HEK293 (cell line): Measurements from ENCODE around the gene PLS3.

Experiments
- BCL11A ChIP-seq: fragments of 450-650 bp; formaldehyde crosslinking; IDR thresholded peaks from 2 replicates; pipeline ENCODE4 v1.5.1; 2016; ENCODE audit warnings: low read depth, missing biosample characterization, missing genetic modification characterization
- CTCF ChIP-seq: fragments of 450-650 bp; formaldehyde crosslinking; IDR thresholded peaks from 2 replicates; pipeline ENCODE4 v1.5.1; 2016; ENCODE audit warnings: missing biosample characterization, missing genetic modification characterization
- HOXA7 ChIP-seq: sonication (generic); formaldehyde crosslinking; IDR thresholded peaks from 2 replicates; pipeline ENCODE4 v1.8.1; 2022; ENCODE audit warnings: missing genetic modification reagents, borderline replicate concordance
- OVOL3 ChIP-seq: fragments of 450-650 bp; formaldehyde crosslinking; IDR thresholded peaks from 2 replicates; pipeline ENCODE4 v1.5.1; 2016; ENCODE audit warnings: missing biosample characterization, missing genetic modification characterization
- PATZ1 ChIP-seq: fragments of 450-650 bp; formaldehyde crosslinking; IDR thresholded peaks from 2 replicates; pipeline ENCODE4 v1.5.1; 2016; ENCODE audit warnings: missing biosample characterization, missing genetic modification characterization
- ZBTB17 ChIP-seq: fragments of 450-650 bp; formaldehyde crosslinking; IDR thresholded peaks from 2 replicates; pipeline ENCODE4 v1.5.1; 2016; ENCODE audit warnings: missing biosample characterization, missing genetic modification characterization
- ZNF10 ChIP-seq: fragments of 450-650 bp; formaldehyde crosslinking; IDR thresholded peaks from 2 replicates; pipeline ENCODE4 v1.5.1; 2017; ENCODE audit warnings: missing biosample characterization, missing genetic modification characterization
- ZNF112 ChIP-seq: fragments of 450-650 bp; formaldehyde crosslinking; IDR thresholded peaks from 2 replicates; pipeline ENCODE4 v1.5.0; 2017; ENCODE audit warnings: missing biosample characterization, missing genetic modification characterization
- ZNF175 ChIP-seq: fragments of 450-650 bp; formaldehyde crosslinking; IDR thresholded peaks from 2 replicates; pipeline ENCODE4 v1.5.1; 2016; ENCODE audit warnings: missing biosample characterization, missing genetic modification characterization
- ZNF324 ChIP-seq: fragments of 450-650 bp; formaldehyde crosslinking; IDR thresholded peaks from 2 replicates; pipeline ENCODE4 v1.5.1; 2016; ENCODE audit warnings: missing biosample characterization, missing genetic modification characterization
- ZNF354C ChIP-seq: fragments of 450-650 bp; formaldehyde crosslinking; IDR thresholded peaks from 2 replicates; pipeline ENCODE4 v1.5.1; 2016; ENCODE audit warnings: missing biosample characterization, missing genetic modification characterization, low read depth, borderline replicate concordance
- ZNF404 ChIP-seq: fragments of 450-650 bp; formaldehyde crosslinking; IDR thresholded peaks from 2 replicates; pipeline ENCODE4 v1.5.1; 2017; ENCODE audit warnings: missing biosample characterization, missing genetic modification characterization
- ZNF623 ChIP-seq: fragments of 450-650 bp; formaldehyde crosslinking; IDR thresholded peaks from 2 replicates; pipeline ENCODE4 v1.5.1; 2016; ENCODE audit warnings: missing biosample characterization, missing genetic modification characterization
- ZSCAN4 ChIP-seq: fragments of 450-650 bp; formaldehyde crosslinking; IDR thresholded peaks from 2 replicates; pipeline ENCODE4 v1.5.1; 2017; ENCODE audit warnings: missing biosample characterization, missing genetic modification characterization
- TF ChIP-seq, protein P1 (sequence below): fragments of 450-650 bp; formaldehyde crosslinking; IDR thresholded peaks from 2 replicates; pipeline ENCODE4 v1.5.1; 2016; ENCODE audit warnings: missing biosample characterization, missing genetic modification characterization
- TF ChIP-seq, protein P2 (sequence below): IDR thresholded peaks from 2 replicates; pipeline ENCODE4 v1.6.1; 2011; ENCODE audit warnings: mild to moderate bottlenecking, low read depth, low read length, borderline replicate concordance
- TF ChIP-seq, protein P3 (sequence below): fragments of 450-650 bp; formaldehyde crosslinking; IDR thresholded peaks from 2 replicates; pipeline ENCODE4 v1.5.1; 2016; ENCODE audit warnings: missing biosample characterization, missing genetic modification characterization, low read depth
- TF ChIP-seq, protein P4 (sequence below): fragments of 450-650 bp; formaldehyde crosslinking; IDR thresholded peaks from 2 replicates; pipeline ENCODE4 v1.5.1; 2016; ENCODE audit warnings: missing biosample characterization, missing genetic modification characterization
- TF ChIP-seq, protein P5 (sequence below): fragments of 450-650 bp; formaldehyde crosslinking; IDR thresholded peaks from 2 replicates; pipeline ENCODE4 v1.5.0; 2017; ENCODE audit warnings: missing biosample characterization, missing genetic modification characterization, borderline replicate concordance
- TF ChIP-seq, protein P6 (sequence below): fragments of 450-650 bp; formaldehyde crosslinking; IDR thresholded peaks from 2 replicates; pipeline ENCODE4 v1.5.1; 2017; ENCODE audit warnings: missing biosample characterization, missing genetic modification characterization
- TF ChIP-seq, protein P7 (sequence below): fragments of 450-650 bp; formaldehyde crosslinking; IDR thresholded peaks from 2 replicates; pipeline ENCODE4 v1.5.1; 2016; ENCODE audit warnings: missing biosample characterization, missing genetic modification characterization

The PLS3 gene

GRCh38 chrX:115690511-115691216 is 129.7 kb downstream of the PLS3 start (continued):
- TF ChIP-seq, protein P1, sequence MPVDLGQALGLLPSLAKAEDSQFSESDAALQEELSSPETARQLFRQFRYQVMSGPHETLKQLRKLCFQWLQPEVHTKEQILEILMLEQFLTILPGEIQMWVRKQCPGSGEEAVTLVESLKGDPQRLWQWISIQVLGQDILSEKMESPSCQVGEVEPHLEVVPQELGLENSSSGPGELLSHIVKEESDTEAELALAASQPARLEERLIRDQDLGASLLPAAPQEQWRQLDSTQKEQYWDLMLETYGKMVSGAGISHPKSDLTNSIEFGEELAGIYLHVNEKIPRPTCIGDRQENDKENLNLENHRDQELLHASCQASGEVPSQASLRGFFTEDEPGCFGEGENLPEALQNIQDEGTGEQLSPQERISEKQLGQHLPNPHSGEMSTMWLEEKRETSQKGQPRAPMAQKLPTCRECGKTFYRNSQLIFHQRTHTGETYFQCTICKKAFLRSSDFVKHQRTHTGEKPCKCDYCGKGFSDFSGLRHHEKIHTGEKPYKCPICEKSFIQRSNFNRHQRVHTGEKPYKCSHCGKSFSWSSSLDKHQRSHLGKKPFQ (tag by site-specific recombination): no peak
- TF ChIP-seq, protein P2, sequence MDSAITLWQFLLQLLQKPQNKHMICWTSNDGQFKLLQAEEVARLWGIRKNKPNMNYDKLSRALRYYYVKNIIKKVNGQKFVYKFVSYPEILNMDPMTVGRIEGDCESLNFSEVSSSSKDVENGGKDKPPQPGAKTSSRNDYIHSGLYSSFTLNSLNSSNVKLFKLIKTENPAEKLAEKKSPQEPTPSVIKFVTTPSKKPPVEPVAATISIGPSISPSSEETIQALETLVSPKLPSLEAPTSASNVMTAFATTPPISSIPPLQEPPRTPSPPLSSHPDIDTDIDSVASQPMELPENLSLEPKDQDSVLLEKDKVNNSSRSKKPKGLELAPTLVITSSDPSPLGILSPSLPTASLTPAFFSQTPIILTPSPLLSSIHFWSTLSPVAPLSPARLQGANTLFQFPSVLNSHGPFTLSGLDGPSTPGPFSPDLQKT: no peak
- TF ChIP-seq ZNF404 (no peak), HOXA7 (CRISPR knock-in tag) (no peak), ZNF175 (tag by site-specific recombination) (no peak), OVOL3 (tag by site-specific recombination) (no peak), ZBTB17 (tag by site-specific recombination) (no peak), ZSCAN4 (tag by site-specific recombination) (no peak), CTCF (tag by site-specific recombination) (peak; percentile 68), ZNF112 (tag by site-specific recombination) (no peak), PATZ1 (tag by site-specific recombination) (0 out of 2 replicates have a peak, but pooled peaks have one; percentile 42), BCL11A (tag by site-specific recombination) (no peak), ZNF10 (tag by site-specific recombination) (no peak), ZNF324 (tag by site-specific recombination) (no peak), ZNF623 (tag by site-specific recombination) (no peak), ZNF354C (no peak)
- TF ChIP-seq, protein P3, sequence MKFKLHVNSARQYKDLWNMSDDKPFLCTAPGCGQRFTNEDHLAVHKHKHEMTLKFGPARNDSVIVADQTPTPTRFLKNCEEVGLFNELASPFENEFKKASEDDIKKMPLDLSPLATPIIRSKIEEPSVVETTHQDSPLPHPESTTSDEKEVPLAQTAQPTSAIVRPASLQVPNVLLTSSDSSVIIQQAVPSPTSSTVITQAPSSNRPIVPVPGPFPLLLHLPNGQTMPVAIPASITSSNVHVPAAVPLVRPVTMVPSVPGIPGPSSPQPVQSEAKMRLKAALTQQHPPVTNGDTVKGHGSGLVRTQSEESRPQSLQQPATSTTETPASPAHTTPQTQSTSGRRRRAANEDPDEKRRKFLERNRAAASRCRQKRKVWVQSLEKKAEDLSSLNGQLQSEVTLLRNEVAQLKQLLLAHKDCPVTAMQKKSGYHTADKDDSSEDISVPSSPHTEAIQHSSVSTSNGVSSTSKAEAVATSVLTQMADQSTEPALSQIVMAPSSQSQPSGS (tag by site-specific recombination): no peak
- TF ChIP-seq, protein P4, sequence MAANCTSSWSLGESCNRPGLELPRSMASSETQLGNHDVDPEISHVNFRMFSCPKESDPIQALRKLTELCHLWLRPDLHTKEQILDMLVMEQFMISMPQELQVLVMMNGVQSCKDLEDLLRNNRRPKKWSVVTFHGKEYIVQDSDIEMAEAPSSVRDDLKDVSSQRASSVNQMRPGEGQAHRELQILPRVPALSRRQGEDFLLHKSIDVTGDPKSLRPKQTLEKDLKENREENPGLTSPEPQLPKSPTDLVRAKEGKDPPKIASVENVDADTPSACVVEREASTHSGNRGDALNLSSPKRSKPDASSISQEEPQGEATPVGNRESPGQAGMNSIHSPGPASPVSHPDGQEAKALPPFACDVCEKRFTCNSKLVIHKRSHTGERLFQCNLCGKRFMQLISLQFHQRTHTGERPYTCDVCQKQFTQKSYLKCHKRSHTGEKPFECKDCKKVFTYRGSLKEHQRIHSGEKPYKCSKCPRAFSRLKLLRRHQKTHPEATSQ: no peak
- TF ChIP-seq, protein P5, sequence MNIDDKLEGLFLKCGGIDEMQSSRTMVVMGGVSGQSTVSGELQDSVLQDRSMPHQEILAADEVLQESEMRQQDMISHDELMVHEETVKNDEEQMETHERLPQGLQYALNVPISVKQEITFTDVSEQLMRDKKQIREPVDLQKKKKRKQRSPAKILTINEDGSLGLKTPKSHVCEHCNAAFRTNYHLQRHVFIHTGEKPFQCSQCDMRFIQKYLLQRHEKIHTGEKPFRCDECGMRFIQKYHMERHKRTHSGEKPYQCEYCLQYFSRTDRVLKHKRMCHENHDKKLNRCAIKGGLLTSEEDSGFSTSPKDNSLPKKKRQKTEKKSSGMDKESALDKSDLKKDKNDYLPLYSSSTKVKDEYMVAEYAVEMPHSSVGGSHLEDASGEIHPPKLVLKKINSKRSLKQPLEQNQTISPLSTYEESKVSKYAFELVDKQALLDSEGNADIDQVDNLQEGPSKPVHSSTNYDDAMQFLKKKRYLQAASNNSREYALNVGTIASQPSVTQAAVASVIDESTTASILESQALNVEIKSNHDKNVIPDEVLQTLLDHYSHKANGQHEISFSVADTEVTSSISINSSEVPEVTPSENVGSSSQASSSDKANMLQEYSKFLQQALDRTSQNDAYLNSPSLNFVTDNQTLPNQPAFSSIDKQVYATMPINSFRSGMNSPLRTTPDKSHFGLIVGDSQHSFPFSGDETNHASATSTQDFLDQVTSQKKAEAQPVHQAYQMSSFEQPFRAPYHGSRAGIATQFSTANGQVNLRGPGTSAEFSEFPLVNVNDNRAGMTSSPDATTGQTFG: no peak
- TF ChIP-seq, protein P6, sequence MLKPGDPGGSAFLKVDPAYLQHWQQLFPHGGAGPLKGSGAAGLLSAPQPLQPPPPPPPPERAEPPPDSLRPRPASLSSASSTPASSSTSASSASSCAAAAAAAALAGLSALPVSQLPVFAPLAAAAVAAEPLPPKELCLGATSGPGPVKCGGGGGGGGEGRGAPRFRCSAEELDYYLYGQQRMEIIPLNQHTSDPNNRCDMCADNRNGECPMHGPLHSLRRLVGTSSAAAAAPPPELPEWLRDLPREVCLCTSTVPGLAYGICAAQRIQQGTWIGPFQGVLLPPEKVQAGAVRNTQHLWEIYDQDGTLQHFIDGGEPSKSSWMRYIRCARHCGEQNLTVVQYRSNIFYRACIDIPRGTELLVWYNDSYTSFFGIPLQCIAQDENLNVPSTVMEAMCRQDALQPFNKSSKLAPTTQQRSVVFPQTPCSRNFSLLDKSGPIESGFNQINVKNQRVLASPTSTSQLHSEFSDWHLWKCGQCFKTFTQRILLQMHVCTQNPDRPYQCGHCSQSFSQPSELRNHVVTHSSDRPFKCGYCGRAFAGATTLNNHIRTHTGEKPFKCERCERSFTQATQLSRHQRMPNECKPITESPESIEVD (tag by site-specific recombination): peak; percentile 7; the same call in 1 of the 2 replicates
- TF ChIP-seq, protein P7, sequence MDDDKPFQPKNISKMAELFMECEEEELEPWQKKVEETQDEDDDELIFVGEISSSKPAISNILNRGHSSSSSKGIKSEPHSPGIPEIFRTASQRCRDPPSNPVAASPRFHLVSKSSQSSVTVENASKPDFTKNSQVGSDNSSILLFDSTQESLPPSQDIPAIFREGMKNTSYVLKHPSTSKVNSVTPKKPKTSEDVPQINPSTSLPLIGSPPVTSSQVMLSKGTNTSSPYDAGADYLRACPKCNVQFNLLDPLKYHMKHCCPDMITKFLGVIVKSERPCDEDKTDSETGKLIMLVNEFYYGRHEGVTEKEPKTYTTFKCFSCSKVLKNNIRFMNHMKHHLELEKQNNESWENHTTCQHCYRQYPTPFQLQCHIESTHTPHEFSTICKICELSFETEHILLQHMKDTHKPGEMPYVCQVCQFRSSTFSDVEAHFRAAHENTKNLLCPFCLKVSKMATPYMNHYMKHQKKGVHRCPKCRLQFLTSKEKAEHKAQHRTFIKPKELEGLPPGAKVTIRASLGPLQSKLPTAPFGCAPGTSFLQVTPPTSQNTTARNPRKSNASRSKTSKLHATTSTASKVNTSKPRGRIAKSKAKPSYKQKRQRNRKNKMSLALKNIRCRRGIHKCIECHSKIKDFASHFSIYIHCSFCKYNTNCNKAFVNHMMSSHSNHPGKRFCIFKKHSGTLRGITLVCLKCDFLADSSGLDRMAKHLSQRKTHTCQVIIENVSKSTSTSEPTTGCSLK (tag by site-specific recombination): no peak
